ENCODE data around the gene RLBP1.

The RLBP1 gene

DNA sequence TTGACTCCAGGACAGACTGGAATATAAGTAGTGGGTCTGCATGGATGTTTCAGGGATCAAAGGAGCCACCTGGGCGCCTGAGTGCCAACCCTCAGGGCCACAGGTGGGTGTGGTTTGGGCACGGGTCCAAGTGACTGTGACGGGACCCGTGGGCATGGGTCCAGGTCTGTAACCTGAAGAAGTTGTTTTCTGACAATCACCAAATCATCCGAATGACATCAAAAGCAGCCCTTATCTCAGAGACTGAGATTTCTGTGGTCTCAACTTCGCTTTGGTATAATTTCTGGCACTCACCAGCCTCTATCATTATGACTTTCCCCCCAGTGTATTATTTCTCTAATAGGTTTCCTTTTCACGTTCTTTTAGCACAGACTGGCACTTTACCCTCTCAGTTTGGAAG, 24.4 kb downstream of the RLBP1 start:
- Mint-ChIP-seq H3K27ac (peak overlapping the region; percentile 57), H3K27me3 (no peaks in the 10 kb centered on the region), H3K9me3 (no peaks in the 10 kb centered on the region), H3K36me3 (ENCODE audit: low read depth) (peaks cover 19% of the 10 kb centered on the region), H3K4me1 (peaks cover 26% of the 10 kb centered on the region), H3K4me3 (peak overlapping the region; percentile 3)
- peak; percentile 56 for DNase-seq
- ATAC-seq = peak; percentile 72

DNA sequence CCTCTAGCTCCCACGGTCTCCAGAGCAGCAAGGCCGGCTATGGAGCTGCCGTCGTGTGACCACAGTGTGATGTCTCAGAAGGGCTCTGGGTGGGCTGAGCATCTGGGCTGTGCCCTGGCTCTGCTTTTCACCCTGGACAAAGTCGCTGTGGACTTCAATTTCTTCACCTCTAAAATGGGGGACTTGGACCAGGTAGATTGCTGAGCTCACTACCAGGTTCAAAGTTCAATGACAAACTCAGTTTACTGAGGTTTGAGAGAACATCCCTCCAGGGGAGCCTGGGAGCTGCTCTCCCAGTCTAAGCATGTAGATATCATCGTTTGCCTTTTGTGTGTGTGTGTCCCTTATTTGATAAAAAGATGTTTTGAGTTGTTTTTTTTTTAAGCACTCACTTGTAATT, 25.1 kb downstream of the RLBP1 start:
- H3K27ac Mint-ChIP-seq = peak overlapping the region; percentile 57
- no peak for ATAC-seq
- no peaks in the 10 kb centered on the region for H3K27me3 Mint-ChIP-seq
- peaks cover 24% of the 10 kb centered on the region for H3K36me3 Mint-ChIP-seq (ENCODE audit: low read depth)
- no peak for DNase-seq
- no peak overlapping the region for H3K4me3 Mint-ChIP-seq
- peaks cover 25% of the 10 kb centered on the region for H3K4me1 Mint-ChIP-seq
- no peaks in the 10 kb centered on the region for H3K9me3 Mint-ChIP-seq

DNA sequence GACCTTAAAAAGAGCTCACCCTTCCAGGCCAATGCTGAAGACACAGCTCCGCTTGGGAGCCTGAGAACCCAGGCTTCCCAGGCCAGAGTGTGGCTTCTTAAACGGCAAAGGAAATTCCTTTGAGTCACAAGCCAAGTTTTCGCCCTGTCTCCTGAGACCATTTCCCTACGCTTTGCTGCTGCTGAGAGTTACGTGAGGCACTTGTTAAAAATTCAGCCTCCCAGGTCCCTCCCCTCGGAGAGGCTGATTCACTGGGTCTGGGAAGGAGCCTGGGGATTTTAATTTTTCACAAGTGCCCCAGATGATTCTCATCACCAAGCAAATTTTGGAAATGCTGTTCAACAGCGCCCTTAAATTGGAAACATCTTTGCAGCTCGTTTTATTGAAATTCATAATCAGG, 25.5 kb downstream of the RLBP1 start:
- Mint-ChIP-seq H3K4me3 (no peak overlapping the region), H3K27ac (no peak overlapping the region), H3K27me3 (no peaks in the 10 kb centered on the region), H3K36me3 (ENCODE audit: low read depth) (peaks cover 28% of the 10 kb centered on the region), H3K4me1 (peaks cover 25% of the 10 kb centered on the region), H3K9me3 (no peaks in the 10 kb centered on the region)
- ATAC-seq (no peak), DNase-seq (no peak)

DNA sequence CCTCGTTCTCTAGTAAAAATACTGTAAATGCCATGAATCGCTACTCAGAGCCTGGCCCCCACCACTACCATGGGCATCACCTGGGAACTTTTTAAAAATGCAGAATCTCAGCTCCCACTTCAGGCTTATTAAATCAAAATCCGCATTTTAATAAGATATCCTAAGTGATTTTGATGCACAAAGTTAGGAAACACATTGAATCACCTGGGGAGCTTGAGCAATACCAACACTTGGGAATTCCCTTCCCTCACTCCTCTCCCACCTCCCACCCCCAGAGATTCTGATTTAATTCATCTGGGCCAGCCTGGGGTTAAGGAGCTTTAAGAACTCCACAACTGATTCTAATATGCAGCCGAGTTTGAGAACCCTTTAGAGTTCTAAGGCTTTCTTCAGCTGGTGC, 26.8 kb downstream of the RLBP1 start:
- no peak overlapping the region for H3K4me3 Mint-ChIP-seq
- no peaks in the 10 kb centered on the region for H3K27me3 Mint-ChIP-seq
- H3K9me3 Mint-ChIP-seq = no peaks in the 10 kb centered on the region
- H3K4me1 Mint-ChIP-seq = peaks cover 25% of the 10 kb centered on the region
- DNase-seq (no peak), ATAC-seq (no peak)
- no peak overlapping the region for H3K27ac Mint-ChIP-seq
- H3K36me3 Mint-ChIP-seq (ENCODE audit: low read depth) = peaks cover 26% of the 10 kb centered on the region

DNA sequence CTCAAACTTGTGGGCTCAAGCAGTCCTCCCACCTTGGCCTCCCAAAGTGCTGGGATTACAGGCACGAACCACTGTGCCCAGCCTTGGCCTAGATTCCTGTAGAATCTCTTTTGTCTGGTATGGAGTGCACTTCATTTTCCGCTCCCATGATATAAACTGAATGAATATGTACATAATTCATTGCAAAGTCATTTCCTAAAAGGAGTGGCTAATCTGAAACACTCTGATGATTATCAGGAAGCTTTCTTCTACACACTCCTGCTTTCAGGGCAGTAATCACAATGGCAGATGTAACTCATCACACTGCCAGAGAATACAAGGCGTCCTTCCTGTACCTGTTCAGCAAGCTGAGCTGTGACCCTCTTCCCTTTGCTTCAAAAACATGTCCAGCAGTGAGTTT, 28.6 kb downstream of the RLBP1 start:
- Mint-ChIP-seq H3K27me3 (no peaks in the 10 kb centered on the region), H3K4me3 (no peak overlapping the region), H3K4me1 (peaks cover 20% of the 10 kb centered on the region), H3K36me3 (ENCODE audit: low read depth) (peaks cover 30% of the 10 kb centered on the region), H3K27ac (peak overlapping the region; percentile 14), H3K9me3 (no peaks in the 10 kb centered on the region)
- no peak for ATAC-seq
- DNase-seq = no peak

DNA sequence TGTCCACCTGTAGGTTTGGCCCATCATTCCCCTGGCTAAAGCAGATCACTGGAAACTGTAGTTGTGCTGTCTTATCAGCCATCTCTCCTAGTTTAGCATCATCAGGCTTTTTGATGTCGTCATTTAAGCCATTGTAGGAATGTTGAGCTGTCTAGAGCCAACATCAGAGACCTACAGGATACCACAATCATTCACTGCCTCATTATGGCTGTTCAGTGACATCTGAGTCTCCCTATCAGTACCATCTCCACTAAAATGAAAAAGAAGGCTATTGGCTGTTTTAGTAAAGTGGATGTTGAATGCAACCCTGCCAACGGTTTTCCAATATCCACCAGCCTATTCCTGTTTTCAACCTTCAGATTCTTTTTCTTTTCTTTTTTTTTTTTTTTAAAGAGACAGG, 29.2 kb downstream of the RLBP1 start:
- ATAC-seq (no peak), DNase-seq (no peak)
- H3K4me3 Mint-ChIP-seq = no peak overlapping the region
- H3K36me3 Mint-ChIP-seq (ENCODE audit: low read depth) = peaks cover 30% of the 10 kb centered on the region
- no peaks in the 10 kb centered on the region for H3K9me3 Mint-ChIP-seq
- H3K27me3 Mint-ChIP-seq = no peaks in the 10 kb centered on the region
- H3K27ac Mint-ChIP-seq = no peak overlapping the region
- H3K4me1 Mint-ChIP-seq = peaks cover 13% of the 10 kb centered on the region

DNA sequence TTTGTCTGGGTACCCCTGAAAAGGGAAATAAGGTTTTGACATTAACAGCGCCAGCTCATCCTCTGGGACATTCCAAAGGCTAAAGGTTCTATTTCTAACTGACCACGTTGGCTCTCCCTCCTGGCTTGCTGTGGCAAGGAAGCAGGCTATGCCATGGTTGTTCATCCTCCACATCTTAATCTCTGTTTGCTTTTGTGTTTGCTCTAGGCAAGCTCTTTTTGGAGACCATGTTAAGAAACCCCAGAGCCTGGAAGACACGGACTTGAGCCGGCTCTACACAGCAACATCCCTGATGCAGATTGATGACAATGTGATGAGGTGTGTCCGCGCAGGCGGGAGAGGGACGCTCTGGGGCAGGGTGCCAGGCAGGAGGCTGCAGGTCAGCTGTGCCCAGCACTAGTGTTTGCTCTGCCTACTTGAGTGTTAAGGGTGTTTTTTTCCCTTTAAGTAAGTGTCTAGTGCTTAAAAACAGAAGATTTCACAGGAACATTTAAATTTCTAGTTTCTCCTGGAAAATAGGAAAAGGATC, 33.3 kb downstream of the RLBP1 start:
- H3K9me3 Mint-ChIP-seq = no peaks in the 10 kb centered on the region
- no peaks in the 10 kb centered on the region for H3K27me3 Mint-ChIP-seq
- no peak overlapping the region for H3K27ac Mint-ChIP-seq
- H3K4me3 Mint-ChIP-seq = no peak overlapping the region
- peaks cover 23% of the 10 kb centered on the region for H3K4me1 Mint-ChIP-seq
- ATAC-seq (no peak), DNase-seq (no peak)
- H3K36me3 Mint-ChIP-seq (ENCODE audit: low read depth) = peaks cover 28% of the 10 kb centered on the region

DNA sequence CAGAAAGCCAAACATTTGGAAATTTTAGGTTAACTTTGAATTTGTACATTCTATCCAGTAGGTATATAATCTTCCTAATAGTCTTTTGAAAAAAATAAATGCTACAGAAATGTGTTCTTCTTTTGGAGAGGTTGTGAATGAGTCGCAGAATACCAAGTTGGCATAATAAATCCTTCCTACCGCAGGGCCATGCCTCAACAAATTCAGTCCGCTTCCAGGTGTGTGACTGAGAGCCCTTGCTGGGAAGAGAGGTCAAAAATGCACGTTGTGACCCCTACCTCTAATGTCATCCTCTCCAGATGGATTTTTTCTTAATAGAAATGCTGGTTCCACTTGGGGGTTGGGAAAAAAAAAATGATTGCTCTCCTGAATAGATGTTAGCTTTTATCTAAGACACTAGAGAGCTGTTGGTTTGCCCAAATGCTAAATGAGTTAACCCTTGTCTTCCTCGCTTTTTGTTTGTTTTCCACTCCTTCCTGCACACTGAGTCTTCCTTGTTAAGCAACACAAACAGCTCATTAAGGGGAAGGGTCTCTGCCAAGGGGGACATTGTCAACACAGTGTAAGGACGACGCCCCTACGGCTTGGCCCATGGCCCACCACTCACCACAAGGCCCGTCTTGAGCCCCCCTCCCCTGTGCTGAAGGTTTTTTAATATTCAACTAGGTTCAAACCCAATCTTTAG, 33.9 kb downstream of the RLBP1 start:
- Mint-ChIP-seq H3K4me3 (no peak overlapping the region), H3K4me1 (peaks cover 23% of the 10 kb centered on the region), H3K27me3 (no peaks in the 10 kb centered on the region), H3K9me3 (no peaks in the 10 kb centered on the region), H3K27ac (peak overlapping the region; percentile 20), H3K36me3 (ENCODE audit: low read depth) (peaks cover 28% of the 10 kb centered on the region)
- ATAC-seq (no peak), DNase-seq (no peak)

DNA sequence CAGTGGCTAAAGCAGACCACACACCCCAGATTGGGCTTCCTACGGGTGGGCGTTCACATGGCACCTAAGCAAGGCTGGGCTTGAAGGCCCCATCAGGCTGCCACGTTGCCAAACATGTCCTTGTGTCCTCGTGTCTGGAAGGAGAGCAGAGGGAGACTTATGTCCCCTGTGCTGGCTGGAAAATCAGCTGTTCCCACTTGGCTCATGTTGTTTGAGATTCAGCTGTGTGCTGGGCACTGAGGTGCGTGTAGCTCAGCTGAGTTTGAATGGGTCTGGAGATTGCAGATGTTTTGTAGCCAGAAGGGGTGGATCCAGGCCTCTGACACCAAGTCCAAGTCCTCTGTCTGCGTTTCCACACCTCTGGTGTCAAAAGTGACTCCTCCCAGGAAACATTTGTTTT, 34.6 kb downstream of the RLBP1 start:
- DNase-seq (no peak), ATAC-seq (no peak)
- Mint-ChIP-seq H3K27ac (no peak overlapping the region), H3K36me3 (ENCODE audit: low read depth) (peaks cover 28% of the 10 kb centered on the region), H3K27me3 (no peaks in the 10 kb centered on the region), H3K4me3 (no peak overlapping the region), H3K9me3 (no peaks in the 10 kb centered on the region), H3K4me1 (peaks cover 24% of the 10 kb centered on the region)

DNA sequence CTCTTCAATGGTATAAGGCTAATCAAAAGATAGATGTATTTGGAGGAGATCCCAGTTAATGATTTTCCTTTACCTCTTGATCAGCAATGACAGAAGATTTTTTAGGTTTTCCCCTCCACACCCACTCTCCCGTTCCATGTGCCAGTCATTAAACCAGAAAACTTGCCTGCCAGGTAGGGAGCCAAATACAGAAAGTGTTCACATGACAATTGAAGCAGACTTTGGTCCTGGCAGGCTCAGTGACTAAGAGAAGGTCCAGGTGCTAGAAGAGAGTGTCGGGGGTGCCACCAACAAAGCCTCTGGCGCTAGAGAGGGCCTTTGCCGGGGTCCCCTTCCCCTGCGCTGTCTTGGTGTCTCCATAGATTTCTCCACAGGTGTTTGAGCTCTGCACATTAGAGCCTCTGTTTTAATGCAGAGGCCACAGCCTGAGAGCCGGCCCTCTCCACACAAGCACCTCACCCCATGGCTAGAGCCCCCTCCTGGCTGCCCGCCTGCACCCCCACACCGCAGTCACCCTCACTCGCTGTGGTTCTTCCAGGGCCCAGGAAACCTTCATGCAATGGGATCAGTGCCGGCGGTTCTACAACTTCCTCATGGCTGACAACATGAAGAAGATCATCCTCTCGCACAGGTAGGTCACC, 36.4 kb downstream of the RLBP1 start:
- Mint-ChIP-seq H3K36me3 (ENCODE audit: low read depth) (peaks cover 27% of the 10 kb centered on the region), H3K4me3 (no peak overlapping the region), H3K27ac (no peak overlapping the region), H3K27me3 (no peaks in the 10 kb centered on the region), H3K4me1 (peaks cover 38% of the 10 kb centered on the region), H3K9me3 (no peaks in the 10 kb centered on the region)
- DNase-seq (no peak), ATAC-seq (no peak)

DNA sequence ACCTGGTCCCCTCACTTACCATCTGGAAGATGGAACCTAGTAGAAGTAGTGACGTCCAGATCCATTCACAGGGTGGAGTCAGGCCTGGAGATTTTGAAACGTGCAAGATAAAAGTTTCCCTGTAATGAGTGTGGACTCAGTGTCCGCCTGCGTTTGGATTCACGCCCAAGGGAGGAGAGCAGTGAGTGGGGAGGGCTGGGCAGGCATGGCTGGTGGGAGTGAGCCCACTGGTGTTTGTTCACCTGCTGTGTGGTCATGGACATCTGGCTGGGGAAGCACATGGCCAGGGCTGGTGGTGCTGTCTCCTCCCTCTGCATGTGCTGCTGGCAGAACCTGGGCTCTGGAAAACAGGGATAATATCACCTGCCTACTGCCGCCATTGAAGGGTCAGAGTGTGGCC, 37.0 kb downstream of the RLBP1 start:
- DNase-seq (no peak), ATAC-seq (no peak)
- no peaks in the 10 kb centered on the region for H3K27me3 Mint-ChIP-seq
- no peak overlapping the region for H3K27ac Mint-ChIP-seq
- H3K36me3 Mint-ChIP-seq (ENCODE audit: low read depth) = peaks cover 27% of the 10 kb centered on the region
- peaks cover 44% of the 10 kb centered on the region for H3K4me1 Mint-ChIP-seq
- H3K4me3 Mint-ChIP-seq = no peak overlapping the region
- no peaks in the 10 kb centered on the region for H3K9me3 Mint-ChIP-seq

DNA sequence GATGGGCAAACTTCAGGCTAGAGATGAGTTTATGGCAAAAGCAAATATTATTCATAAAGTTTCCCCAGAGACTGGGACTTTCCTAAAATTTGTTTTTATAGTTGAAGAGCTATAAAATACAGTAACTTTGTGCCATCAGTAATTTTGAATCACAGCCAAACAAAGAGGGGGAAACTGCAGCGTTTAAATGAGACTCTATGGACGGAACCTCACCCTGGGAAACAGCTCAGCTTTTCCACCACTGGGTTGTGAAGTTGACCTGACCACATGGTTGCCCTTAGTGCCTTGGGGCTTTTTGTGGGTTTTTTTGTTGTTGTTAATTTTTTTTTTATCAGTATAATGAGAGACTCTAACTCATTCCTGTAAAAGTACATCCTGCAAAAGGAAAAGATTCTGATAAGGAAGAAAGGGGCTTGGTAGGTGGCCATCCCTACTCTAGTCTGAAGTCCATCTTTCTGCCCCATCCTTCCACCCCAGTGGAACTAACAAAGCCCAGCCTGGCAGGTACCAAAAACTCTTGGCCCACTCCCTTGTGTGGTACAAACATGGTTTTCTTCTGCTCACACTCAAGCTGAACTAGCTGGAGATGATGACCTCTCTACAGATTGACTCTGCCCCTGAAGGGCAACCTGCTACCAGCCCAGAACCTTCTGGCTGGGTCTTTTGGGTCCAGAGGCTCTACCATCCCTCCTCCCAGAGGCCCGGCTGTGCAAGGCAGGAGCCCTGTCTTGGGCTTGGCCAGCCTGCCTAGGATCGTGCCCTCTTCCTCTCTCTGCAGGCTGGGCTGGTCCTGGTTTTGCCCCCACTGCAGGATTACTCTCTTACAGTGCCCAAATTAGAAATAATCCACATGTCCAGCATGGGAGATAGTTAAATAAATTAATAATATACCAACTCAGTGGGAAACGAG, 41.2 kb downstream of the RLBP1 start:
- peak; percentile 70 for DNase-seq
- H3K9me3 Mint-ChIP-seq = no peaks in the 10 kb centered on the region
- ATAC-seq = peak; percentile 88
- peak overlapping the region; percentile 95 for H3K27ac Mint-ChIP-seq
- peak overlapping the region; percentile 53 for H3K4me3 Mint-ChIP-seq
- H3K36me3 Mint-ChIP-seq (ENCODE audit: low read depth) = peaks cover 36% of the 10 kb centered on the region
- H3K4me1 Mint-ChIP-seq = peaks cover 52% of the 10 kb centered on the region
- no peaks in the 10 kb centered on the region for H3K27me3 Mint-ChIP-seq

DNA sequence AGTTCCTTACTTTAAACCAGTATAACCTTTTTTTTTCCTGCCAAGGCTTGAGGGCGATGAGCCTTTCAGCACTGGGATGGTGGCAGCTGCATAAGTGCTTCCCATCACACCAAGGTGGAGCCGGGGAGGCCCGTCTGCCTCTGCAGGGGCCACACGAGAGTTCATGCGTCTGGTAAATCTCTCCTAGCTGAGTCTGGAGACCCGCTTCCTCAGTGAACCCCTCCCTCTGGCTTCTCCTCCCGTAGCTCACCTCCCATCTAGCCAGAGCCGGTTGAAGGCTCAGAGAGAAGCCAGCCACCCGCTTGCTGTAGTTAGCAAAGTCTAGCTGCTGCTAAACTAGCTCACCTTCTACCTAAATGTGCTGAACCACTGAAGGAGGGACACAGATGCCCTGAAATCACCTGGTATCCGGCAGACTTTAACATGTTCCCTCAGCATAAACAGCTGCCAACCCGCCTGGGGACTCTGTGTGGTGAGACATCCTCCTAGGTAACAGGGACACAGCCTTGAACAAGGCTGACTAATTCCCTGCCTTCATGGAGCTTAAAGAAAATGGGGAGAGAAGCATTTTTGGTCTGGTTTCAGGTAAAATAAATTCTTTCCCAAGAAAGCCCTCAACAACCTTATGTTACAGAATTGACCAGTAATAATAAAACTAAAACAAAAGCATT, 42.9 kb downstream of the RLBP1 start:
- Mint-ChIP-seq H3K27me3 (no peaks in the 10 kb centered on the region), H3K4me1 (peaks cover 42% of the 10 kb centered on the region), H3K36me3 (ENCODE audit: low read depth) (peaks cover 33% of the 10 kb centered on the region), H3K9me3 (no peaks in the 10 kb centered on the region), H3K4me3 (no peak overlapping the region), H3K27ac (peak overlapping the region; percentile 95)
- ATAC-seq = no peak
- no peak for DNase-seq

DNA sequence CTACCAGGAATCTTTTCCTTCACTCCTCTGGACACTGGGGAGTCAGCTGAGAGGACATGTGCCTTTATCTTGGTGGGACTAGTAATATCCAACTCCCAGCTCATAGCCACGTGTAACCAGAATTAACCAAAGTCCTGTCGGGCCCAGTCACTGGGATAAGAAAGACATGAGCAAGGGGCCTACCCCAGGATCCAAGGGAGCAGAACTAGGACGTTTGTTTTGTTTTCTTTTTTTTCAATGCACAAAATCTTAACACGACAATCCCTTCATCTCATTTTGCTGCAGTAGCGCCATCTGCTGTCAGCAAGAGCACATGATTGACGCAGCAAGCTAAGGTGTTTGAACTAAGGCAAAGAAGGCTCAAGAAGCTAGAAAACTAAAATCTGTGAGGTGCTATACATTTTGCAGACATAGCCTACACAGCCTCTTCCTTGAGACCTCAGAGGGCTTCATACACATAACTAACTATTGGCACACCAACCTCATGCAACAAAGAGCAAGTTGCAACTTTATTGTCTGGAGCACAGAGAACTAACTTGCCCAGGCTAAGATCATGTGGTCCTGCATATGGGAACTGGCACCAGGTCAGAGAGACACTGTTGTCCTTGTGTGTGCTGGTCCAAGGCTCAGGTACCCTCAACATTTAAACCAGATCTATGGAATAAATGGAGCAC, 43.6 kb downstream of the RLBP1 start:
- Mint-ChIP-seq H3K27me3 (no peaks in the 10 kb centered on the region), H3K4me3 (no peak overlapping the region), H3K36me3 (ENCODE audit: low read depth) (peaks cover 29% of the 10 kb centered on the region), H3K27ac (peak overlapping the region; percentile 95), H3K9me3 (no peaks in the 10 kb centered on the region), H3K4me1 (peaks cover 41% of the 10 kb centered on the region)
- DNase-seq (peak; percentile 75), ATAC-seq (no peak)

Data from activated naive CD8-positive, alpha-beta T cell treated with anti-CD3 and anti-CD28 coated beads, Interleukin-2, amount 50 U/mL, for 24 hours (primary cell).